ENCODE measurements around the gene HIPK2. TPM values are rescaled to one million over a fixed set of nuclear protein-coding genes. Genes with fewer than 3 reads are reported as not detected.

Gene HIPK2
- total RNA-seq, 1 donor from 2014 or later: 27.6 TPM

DNA sequence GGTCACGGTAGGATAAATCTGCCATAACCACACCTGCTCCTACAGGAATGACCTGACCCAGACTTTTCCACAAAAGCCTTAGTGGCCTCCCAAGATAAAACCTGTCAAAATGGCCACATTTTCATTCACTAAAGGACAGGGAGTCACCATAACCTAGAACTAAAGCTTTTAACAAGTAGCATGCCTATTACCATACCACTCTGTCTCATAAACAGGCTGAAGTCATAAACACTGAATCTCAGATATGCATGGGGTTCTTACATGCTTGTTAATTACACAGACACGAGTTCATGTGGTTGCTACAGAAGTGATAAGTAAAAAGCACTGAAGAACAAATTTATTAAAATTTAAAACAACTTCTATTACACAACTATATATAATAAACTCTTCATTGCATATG lies 56.0 kb downstream of the HIPK2 start:
- peaks cover 21% of the 10 kb centered on the region for H3K4me1 Mint-ChIP-seq (ENCODE audit: low read depth)
- DNase-seq (ENCODE audit: low spot score): no peak
- peaks cover 3% of the 10 kb centered on the region for H3K36me3 Mint-ChIP-seq (ENCODE audit: low read depth)
- H3K27me3 Mint-ChIP-seq (ENCODE audit: low read depth): no peaks in the 10 kb centered on the region
- intact Hi-C loops (cut with micrococcal nuclease): loop anchor here (5.0 kb wide), 2 partner anchors 40 to 75 kb away; no protein-coding TSS in a partner anchor
- H3K4me3 Mint-ChIP-seq (ENCODE audit: low read depth): no peak overlapping the region
- H3K27ac Mint-ChIP-seq: no peak overlapping the region
- no peaks in the 10 kb centered on the region for H3K9me3 Mint-ChIP-seq

DNA sequence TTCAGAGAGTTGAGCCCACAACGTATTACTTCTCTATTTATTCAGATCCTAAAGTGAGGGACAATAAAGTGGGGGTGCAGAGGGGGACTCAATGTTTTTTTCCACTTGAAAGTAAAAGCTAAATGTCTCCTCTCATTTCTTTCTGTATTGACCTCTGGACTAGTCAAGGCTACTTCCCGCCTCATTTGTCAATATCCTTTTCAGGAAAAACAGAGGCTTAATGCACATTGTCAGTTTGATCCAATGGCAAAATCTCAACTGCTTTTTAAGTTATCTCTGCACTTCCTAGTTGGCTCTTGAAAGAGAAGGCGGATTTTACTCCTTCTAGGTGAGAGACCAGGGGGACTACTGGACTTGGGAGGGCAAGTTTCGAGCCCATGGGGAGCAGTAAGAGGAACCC lies 56.4 kb downstream of the HIPK2 start:
- no peaks in the 10 kb centered on the region for H3K27me3 Mint-ChIP-seq (ENCODE audit: low read depth)
- no peak overlapping the region for H3K4me3 Mint-ChIP-seq (ENCODE audit: low read depth)
- H3K4me1 Mint-ChIP-seq (ENCODE audit: low read depth): peaks cover 18% of the 10 kb centered on the region
- no peaks in the 10 kb centered on the region for H3K9me3 Mint-ChIP-seq
- peaks cover 4% of the 10 kb centered on the region for H3K36me3 Mint-ChIP-seq (ENCODE audit: low read depth)
- no peak for DNase-seq (ENCODE audit: low spot score)
- intact Hi-C loops (cut with micrococcal nuclease): loop anchor here (5.0 kb wide), 2 partner anchors 39 to 74 kb away; no protein-coding TSS in a partner anchor
- no peak overlapping the region for H3K27ac Mint-ChIP-seq

DNA sequence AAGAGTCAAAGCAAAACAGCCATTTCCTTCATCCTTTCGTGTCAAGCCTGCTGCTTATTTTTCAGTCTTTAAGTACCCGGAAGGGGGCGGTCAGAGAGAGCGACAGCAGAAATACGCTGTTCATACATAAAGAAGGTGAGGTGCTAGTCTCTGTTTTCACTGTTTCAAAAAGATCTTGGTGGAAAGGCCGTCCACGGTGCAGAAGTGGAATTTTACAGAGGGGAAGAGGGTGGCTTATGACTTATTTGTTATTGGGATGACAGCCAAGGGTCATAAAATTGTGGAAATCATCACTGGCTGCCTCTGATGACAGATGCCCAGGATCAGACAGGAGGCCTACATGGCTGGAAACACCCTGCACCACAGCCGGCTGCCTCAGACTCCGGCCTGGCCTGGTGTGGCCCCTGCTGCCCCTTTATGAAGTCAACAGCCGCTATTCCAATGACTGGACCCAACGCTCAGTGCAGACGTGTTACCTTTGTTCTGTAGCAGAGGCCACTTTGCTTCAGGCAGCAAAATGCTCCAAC lies 57.0 kb downstream of the HIPK2 start:
- Mint-ChIP-seq H3K27ac (no peak overlapping the region), H3K36me3 (ENCODE audit: low read depth) (peaks cover 8% of the 10 kb centered on the region), H3K27me3 (ENCODE audit: low read depth) (no peaks in the 10 kb centered on the region), H3K4me3 (ENCODE audit: low read depth) (no peak overlapping the region), H3K4me1 (ENCODE audit: low read depth) (peaks cover 14% of the 10 kb centered on the region), H3K9me3 (no peaks in the 10 kb centered on the region)
- intact Hi-C loops (cut with micrococcal nuclease): loop anchor here (5.0 kb wide), 2 partner anchors 38 to 73 kb away; no protein-coding TSS in a partner anchor
- DNase-seq (ENCODE audit: low spot score): no peak

DNA sequence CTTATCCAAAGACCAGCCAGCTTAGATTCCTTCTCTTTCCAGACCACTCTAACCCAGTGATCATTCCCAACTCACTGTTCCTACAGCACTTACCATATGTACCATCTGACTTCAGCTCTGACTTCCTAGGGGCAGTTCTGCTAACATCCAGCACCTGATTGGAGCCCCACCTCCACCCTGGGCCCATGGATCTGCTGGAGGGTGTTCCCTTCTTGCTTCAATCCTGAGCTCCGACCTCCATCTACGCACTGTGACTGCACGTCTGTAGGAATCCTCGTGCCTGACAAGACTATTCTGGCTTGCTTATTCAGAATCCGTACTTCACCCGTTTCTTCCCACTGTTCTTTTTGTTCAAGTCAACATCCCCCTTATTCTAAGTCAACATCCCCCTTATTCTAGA lies 57.6 kb downstream of the HIPK2 start:
- Mint-ChIP-seq H3K27me3 (ENCODE audit: low read depth) (no peaks in the 10 kb centered on the region), H3K9me3 (no peaks in the 10 kb centered on the region), H3K4me3 (ENCODE audit: low read depth) (no peak overlapping the region), H3K27ac (no peak overlapping the region), H3K36me3 (ENCODE audit: low read depth) (peaks cover 14% of the 10 kb centered on the region), H3K4me1 (ENCODE audit: low read depth) (peaks cover 10% of the 10 kb centered on the region)
- intact Hi-C loops (cut with micrococcal nuclease): loop anchor here (5.0 kb wide), 2 partner anchors 38 to 73 kb away; no protein-coding TSS in a partner anchor
- no peak for DNase-seq (ENCODE audit: low spot score)

DNA sequence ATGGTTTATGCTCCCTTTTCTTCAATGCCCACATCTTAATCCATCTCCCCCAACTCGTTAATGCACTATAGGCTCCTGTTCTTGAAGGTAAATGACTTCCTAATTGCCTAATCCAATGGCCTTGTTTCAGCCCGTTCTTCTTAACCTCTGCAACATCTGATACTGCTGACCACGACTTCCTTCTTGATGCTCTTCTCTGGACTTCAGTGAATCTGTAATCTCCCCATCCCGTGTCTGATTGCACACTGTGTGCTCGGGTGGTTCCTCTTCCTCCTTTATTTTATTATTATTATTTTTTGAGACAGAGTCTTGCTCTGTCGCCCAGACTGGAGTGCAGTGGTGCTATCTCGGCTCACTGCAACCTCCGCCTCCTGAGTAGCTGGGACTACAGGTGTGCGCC lies 58.9 kb downstream of the HIPK2 start:
- H3K27ac Mint-ChIP-seq: no peak overlapping the region
- H3K27me3 Mint-ChIP-seq (ENCODE audit: low read depth): no peaks in the 10 kb centered on the region
- H3K4me3 Mint-ChIP-seq (ENCODE audit: low read depth): no peak overlapping the region
- DNase-seq (ENCODE audit: low spot score): no peak
- H3K4me1 Mint-ChIP-seq (ENCODE audit: low read depth): peaks cover 6% of the 10 kb centered on the region
- H3K9me3 Mint-ChIP-seq: no peaks in the 10 kb centered on the region
- intact Hi-C loops (cut with micrococcal nuclease): no loop called here
- H3K36me3 Mint-ChIP-seq (ENCODE audit: low read depth): peaks cover 14% of the 10 kb centered on the region

DNA sequence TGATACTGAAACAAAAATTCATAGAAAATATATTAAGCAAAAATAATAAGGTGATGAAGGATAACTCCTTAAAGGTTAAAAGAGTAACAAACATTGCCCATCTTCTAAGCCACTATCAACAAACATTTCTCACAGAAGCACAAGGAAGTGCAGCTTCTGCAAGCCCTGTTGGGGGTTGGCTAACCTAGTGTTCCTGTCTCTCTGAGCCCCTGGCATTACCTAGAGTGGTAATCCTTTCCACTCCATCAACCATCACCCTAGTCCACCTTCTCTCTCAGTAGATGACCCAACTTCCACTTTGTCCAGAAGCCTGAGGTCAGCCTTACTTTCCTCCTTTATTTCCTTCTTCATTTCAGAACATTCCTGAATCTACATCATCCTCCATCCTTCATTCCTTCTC lies 59.7 kb downstream of the HIPK2 start:
- no peak for DNase-seq (ENCODE audit: low spot score)
- H3K4me1 Mint-ChIP-seq (ENCODE audit: low read depth): peaks cover 2% of the 10 kb centered on the region
- no peak overlapping the region for H3K4me3 Mint-ChIP-seq (ENCODE audit: low read depth)

DNA sequence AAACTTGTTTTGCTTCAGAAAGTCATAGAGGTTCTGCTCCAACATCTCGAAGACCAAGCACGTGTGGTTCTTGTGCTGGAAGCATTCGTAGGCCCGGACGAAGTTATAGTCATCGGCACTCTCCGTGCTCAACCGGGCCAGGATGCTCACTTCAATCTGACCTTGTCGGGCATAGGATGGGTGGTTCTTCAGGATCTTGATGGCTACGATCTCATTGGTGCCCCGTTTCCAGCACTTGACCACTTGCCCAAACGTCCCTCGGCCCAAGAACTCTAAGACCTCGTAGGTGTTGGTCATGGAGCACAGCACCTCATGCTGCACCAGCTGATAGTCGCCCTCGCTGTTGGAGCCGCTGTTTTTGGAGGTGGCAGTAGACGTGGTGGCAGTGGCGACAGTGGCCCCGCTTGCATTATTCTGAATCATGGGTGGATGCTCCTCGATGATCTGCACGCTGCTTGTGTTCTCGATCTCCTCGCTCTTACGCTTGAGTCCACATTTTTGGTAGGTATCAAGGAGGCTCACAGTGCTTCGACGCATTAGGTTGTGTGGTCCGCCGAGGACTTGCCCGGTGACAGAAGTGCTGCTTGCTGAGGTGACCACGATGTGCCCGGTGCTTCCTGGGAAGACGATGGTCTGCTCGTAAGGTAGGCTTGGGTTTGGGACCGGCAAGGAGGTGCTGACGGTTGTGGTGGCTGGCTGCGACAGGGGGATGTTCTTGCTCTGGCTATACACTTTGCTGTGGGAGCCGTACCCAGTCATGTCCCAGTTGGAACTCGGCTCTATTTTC lies 61.4 kb downstream of the HIPK2 start:
- H3K27ac Mint-ChIP-seq: no peak overlapping the region
- H3K36me3 Mint-ChIP-seq (ENCODE audit: low read depth): peaks cover 14% of the 10 kb centered on the region
- no peaks in the 10 kb centered on the region for H3K4me1 Mint-ChIP-seq (ENCODE audit: low read depth)
- H3K4me3 Mint-ChIP-seq (ENCODE audit: low read depth): no peak overlapping the region
- H3K27me3 Mint-ChIP-seq (ENCODE audit: low read depth): no peaks in the 10 kb centered on the region
- intact Hi-C loops (cut with micrococcal nuclease): no loop called here
- H3K9me3 Mint-ChIP-seq: no peaks in the 10 kb centered on the region
- no peak for DNase-seq (ENCODE audit: low spot score)

More for the DNA sequence above, 59.7 kb downstream of the HIPK2 start:
- Mint-ChIP-seq H3K36me3 (ENCODE audit: low read depth) (peaks cover 14% of the 10 kb centered on the region), H3K9me3 (no peaks in the 10 kb centered on the region), H3K27ac (no peak overlapping the region), H3K27me3 (ENCODE audit: low read depth) (no peaks in the 10 kb centered on the region)
- intact Hi-C loops (cut with micrococcal nuclease): no loop called here

DNA sequence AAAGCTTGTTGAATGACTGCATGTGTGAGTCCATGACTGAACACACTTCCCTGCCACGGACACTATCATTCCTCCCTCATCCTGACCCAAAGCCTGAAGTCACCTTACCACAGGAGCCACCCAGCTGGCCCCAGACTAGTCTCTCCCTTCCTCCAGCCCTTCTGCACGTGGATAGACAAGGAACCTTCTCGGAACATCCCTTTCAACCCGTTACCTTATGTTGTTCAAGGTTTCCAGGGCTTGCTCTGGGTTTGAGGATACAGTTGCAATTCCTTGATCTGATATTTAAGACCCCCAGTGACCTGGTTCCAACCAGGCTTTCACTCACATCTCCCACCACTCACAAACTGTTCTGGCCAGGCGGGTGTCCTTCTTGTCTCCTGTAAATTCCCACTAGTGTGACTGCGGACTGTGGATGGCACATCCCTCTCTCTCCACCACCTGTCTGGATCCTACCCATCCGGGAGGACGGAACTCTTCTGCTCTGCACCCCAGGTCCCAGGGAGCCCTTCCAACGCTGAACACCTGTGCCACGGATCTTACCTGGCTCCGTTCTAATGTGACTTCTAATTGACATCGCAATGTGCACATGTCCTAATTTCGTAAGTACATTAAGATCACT lies 62.5 kb downstream of the HIPK2 start:
- no peak for DNase-seq (ENCODE audit: low spot score)
- no peaks in the 10 kb centered on the region for H3K27me3 Mint-ChIP-seq (ENCODE audit: low read depth)
- no peak overlapping the region for H3K27ac Mint-ChIP-seq
- H3K9me3 Mint-ChIP-seq: no peaks in the 10 kb centered on the region
- H3K4me3 Mint-ChIP-seq (ENCODE audit: low read depth): no peak overlapping the region
- H3K36me3 Mint-ChIP-seq (ENCODE audit: low read depth): peaks cover 19% of the 10 kb centered on the region
- intact Hi-C loops (cut with micrococcal nuclease): no loop called here
- H3K4me1 Mint-ChIP-seq (ENCODE audit: low read depth): no peaks in the 10 kb centered on the region

DNA sequence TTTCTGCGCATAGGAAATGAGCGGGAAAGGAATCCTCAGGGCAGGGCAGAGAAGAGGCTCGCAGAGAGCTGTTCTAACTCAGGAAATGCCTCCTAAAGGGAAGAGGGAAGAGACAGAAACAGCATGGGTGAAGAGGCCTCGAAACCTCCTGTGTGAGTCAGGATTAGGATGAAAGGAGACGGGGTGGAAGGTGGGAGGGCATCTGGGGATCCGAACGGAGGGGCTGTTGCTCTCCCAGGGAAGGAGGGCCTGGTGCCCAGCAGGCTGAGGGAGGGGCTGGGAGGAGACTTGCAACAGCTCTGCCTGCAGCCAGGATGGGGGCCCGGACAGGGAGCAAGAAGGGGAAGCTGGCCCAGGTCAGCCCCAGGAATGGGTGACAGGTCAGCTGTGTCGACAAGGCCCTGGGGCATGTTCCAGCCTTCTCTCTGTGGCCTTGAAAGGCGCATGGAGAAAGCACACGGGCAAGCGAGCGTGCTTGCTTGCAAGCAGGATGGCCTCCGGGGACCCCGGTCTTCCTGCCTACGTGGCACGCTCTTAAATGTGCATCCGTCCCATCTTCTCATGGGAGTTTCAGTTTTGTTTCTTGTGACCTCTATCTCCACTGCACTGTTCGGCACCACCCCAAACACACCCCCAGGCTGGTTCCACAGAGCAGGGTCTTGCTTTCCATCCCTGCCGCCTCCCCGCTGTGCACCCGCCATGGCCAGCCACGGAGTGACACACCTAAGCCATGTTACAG lies 63.5 kb downstream of the HIPK2 start:
- Mint-ChIP-seq H3K4me3 (ENCODE audit: low read depth) (no peak overlapping the region), H3K27ac (no peak overlapping the region), H3K27me3 (ENCODE audit: low read depth) (no peaks in the 10 kb centered on the region), H3K9me3 (no peaks in the 10 kb centered on the region), H3K36me3 (ENCODE audit: low read depth) (peaks cover 22% of the 10 kb centered on the region), H3K4me1 (ENCODE audit: low read depth) (no peaks in the 10 kb centered on the region)
- no peak for DNase-seq (ENCODE audit: low spot score)
- intact Hi-C loops (cut with micrococcal nuclease): no loop called here

DNA sequence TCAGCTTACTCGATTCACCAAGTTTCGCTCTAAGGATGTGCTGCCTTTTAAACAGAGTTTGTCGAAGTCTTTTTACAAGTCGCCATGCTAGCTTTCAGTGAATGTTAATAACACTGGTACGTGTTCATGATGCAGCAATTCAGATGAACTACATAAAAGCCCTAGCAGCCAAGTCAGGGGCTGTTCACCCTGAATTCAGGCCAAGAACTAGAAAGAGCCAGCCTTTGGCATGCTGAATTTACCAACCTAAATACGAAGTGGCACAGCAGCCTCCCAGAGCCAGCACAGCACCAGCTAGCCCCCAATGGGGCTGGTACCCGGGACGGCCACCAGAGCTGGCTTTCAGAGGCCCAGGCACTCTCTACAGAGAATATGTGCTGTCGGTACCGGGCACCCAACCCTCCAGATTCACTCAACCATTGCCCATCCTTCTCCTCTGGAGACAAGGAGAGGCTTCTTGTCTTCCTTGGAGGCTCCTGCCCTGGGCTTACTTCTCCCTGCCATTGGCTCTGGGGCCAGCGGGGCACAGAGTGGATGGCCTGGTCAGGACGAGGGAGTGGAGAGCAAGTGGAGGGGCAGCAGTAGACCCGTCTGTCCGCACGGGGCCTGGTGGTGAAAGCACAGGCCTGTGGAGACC lies 64.2 kb downstream of the HIPK2 start:
- intact Hi-C loops (cut with micrococcal nuclease): no loop called here
- Mint-ChIP-seq H3K27me3 (ENCODE audit: low read depth) (no peaks in the 10 kb centered on the region), H3K9me3 (no peaks in the 10 kb centered on the region), H3K36me3 (ENCODE audit: low read depth) (peaks cover 22% of the 10 kb centered on the region), H3K27ac (no peak overlapping the region), H3K4me3 (ENCODE audit: low read depth) (no peak overlapping the region), H3K4me1 (ENCODE audit: low read depth) (no peaks in the 10 kb centered on the region)
- no peak for DNase-seq (ENCODE audit: low spot score)

DNA sequence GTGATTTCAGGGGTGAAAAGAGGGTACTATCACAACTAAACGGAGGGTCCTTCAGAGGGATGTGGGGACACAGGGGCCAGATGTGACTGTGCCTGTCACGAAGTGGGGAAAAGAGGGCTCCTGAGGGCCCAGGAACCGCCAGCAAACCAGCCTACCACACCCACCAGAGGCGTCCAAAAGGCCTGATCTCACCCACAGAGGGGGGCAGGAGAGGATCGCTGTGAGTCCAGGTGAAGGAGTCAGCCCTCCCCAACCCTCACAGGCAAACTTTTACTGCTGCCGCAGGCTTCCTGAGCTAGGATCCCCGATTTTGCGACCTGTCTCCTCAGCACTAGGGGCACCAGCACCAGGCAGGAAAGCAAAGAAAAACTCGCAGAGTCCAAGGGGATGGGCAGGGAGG lies 64.7 kb downstream of the HIPK2 start:
- DNase-seq (ENCODE audit: low spot score): no peak
- H3K4me3 Mint-ChIP-seq (ENCODE audit: low read depth): no peak overlapping the region
- H3K9me3 Mint-ChIP-seq: no peaks in the 10 kb centered on the region
- H3K27me3 Mint-ChIP-seq (ENCODE audit: low read depth): no peaks in the 10 kb centered on the region
- H3K27ac Mint-ChIP-seq: no peak overlapping the region
- no peaks in the 10 kb centered on the region for H3K4me1 Mint-ChIP-seq (ENCODE audit: low read depth)
- intact Hi-C loops (cut with micrococcal nuclease): no loop called here
- peaks cover 22% of the 10 kb centered on the region for H3K36me3 Mint-ChIP-seq (ENCODE audit: low read depth)

DNA sequence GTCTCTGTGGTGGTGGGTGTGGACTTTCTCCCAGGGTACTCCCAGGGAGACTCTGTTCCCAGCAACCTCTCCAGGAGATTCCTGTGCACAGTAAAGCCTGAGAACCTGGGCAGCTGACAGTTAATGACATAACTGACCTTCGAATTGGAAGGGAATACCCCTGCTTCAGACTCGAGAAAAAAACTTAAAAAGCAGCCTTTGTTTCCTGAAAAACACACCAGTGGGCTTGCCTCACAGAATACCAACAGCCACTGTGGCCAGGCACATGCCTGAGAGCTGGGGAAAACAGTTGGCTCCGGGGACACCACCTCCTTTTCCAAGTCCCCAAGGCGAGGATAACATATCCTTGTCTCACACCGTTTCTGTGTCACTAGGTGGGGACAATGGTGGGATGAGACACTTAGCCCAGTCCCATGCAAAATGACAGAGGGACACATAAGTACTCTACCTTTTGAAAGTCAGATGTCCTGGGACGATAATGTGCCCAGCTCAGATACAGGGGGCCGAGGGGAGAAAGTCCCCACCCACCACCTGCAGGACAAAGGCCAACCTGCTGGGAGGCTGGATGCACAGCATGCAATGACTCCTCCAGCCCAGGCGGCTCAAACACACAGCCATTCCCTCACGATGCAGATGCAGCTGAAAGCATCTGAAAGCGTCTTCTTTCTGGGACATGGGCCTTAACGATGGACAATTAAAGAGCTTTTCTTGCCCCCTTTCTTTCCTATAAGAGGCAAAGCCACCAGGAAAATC lies 65.6 kb downstream of the HIPK2 start:
- no peak for DNase-seq (ENCODE audit: low spot score)
- Mint-ChIP-seq H3K9me3 (no peaks in the 10 kb centered on the region), H3K36me3 (ENCODE audit: low read depth) (peaks cover 22% of the 10 kb centered on the region), H3K27ac (no peak overlapping the region), H3K4me1 (ENCODE audit: low read depth) (no peaks in the 10 kb centered on the region), H3K4me3 (ENCODE audit: low read depth) (no peak overlapping the region), H3K27me3 (ENCODE audit: low read depth) (no peaks in the 10 kb centered on the region)
- intact Hi-C loops (cut with micrococcal nuclease): no loop called here

Data from activated T-helper 2 cell treated with anti-CD3 and anti-CD28 coated beads, Interferon-gamma antibody, Interleukin-2, Interleukin-4, amounts not matched to agents 10 μg/mL and 5 μg/mL and 100 μg/mL, durations not matched to agents 14 hours and 24 hours and 36 hours (primary cell).